Hematopoietic multipotent progenitor cell treated with erythropoietin and hydrocortisone succinate and interleukin-3 and kit ligand, for 8 days (in vitro differentiated cells): Measurements from ENCODE around the gene AFF3.

Experiments
- DNase-seq: peaks from one replicate; pipeline ENCODE4 v3.0.0-alpha.2; 2015

The AFF3 gene

GRCh38 chr2:99648178-99648844 lies 494.1 kb downstream of the AFF3 start:
- no peak for DNase-seq

- DNase-seq: no peak
Observed at GRCh38 chr2:99645960-99646359, 496.4 kb downstream of the AFF3 start.

GRCh38 chr2:99644419-99644787 lies 498.0 kb downstream of the AFF3 start:
- no peak for DNase-seq

GRCh38 chr2:99643787-99644418 lies 498.5 kb downstream of the AFF3 start:
- DNase-seq: no peak

GRCh38 chr2:99641999-99642398 lies 500.4 kb downstream of the AFF3 start:
- no peak for DNase-seq

GRCh38 chr2:99640635-99641151 lies 501.7 kb downstream of the AFF3 start:
- no peak for DNase-seq

GRCh38 chr2:99638791-99639190 lies 503.6 kb downstream of the AFF3 start:
- no peak for DNase-seq

GRCh38 chr2:99637159-99637697 lies 505.2 kb downstream of the AFF3 start:
- no peak for DNase-seq

GRCh38 chr2:99636144-99637034 lies 506.0 kb downstream of the AFF3 start:
- DNase-seq: no peak

- no peak for DNase-seq
Observed at GRCh38 chr2:99635710-99636109, 506.7 kb downstream of the AFF3 start.

GRCh38 chr2:99634234-99634633 lies 508.2 kb downstream of the AFF3 start:
- DNase-seq: no peak

GRCh38 chr2:99631700-99632099 lies 510.7 kb downstream of the AFF3 start:
- DNase-seq: no peak

GRCh38 chr2:99629320-99629719 lies 513.1 kb downstream of the AFF3 start:
- no peak for DNase-seq

- DNase-seq: no peak
Observed at GRCh38 chr2:99626158-99626557, 516.2 kb downstream of the AFF3 start.

GRCh38 chr2:99624677-99625076 lies 517.7 kb downstream of the AFF3 start:
- DNase-seq: no peak

- DNase-seq: no peak
Observed at GRCh38 chr2:99623613-99624012, 518.8 kb downstream of the AFF3 start.

- no peak for DNase-seq
Observed at GRCh38 chr2:99623035-99623434, 519.4 kb downstream of the AFF3 start.

GRCh38 chr2:99622534-99622933 lies 519.9 kb downstream of the AFF3 start:
- no peak for DNase-seq

- no peak for DNase-seq
Observed at GRCh38 chr2:99621774-99622173, 520.6 kb downstream of the AFF3 start.

- no peak for DNase-seq
Observed at GRCh38 chr2:99621106-99621505, 521.3 kb downstream of the AFF3 start.

GRCh38 chr2:99619151-99619550 lies 523.2 kb downstream of the AFF3 start:
- DNase-seq: no peak

- no peak for DNase-seq
Observed at GRCh38 chr2:99618579-99619097, 523.8 kb downstream of the AFF3 start.

GRCh38 chr2:99617811-99618210 lies 524.6 kb downstream of the AFF3 start:
- no peak for DNase-seq
